GM19099 (cell line): ENCODE results near the gene EXPH5.

Experiments
- POLR2A ChIP-seq: IDR thresholded peaks from 3 replicates; pipeline ENCODE4 v1.6.1; 2011; ENCODE audit warnings: low read depth; ENCODE audit not compliant: insufficient read length; ENCODE audit errors: extremely low read depth

EXPH5 gene

GRCh38 chr11:108616549-108616948 lies 23.0 kb upstream of the EXPH5 start:
- TF ChIP-seq POLR2A: no peak

GRCh38 chr11:108614086-108614485 lies 20.5 kb upstream of the EXPH5 start:
- no peak for TF ChIP-seq POLR2A

GRCh38 chr11:108609682-108610081 lies 16.1 kb upstream of the EXPH5 start:
- TF ChIP-seq POLR2A: no peak

GRCh38 chr11:108608548-108608947 lies 15.0 kb upstream of the EXPH5 start:
- no peak for TF ChIP-seq POLR2A

GRCh38 chr11:108606495-108607160 lies 13.1 kb upstream of the EXPH5 start:
- TF ChIP-seq POLR2A: no peak

- TF ChIP-seq POLR2A: no peak
Observed at GRCh38 chr11:108606070-108606469, 12.5 kb upstream of the EXPH5 start.

GRCh38 chr11:108601150-108601549 lies 7.6 kb upstream of the EXPH5 start:
- no peak for TF ChIP-seq POLR2A

- no peak for TF ChIP-seq POLR2A
Observed at GRCh38 chr11:108599978-108600377, 6.4 kb upstream of the EXPH5 start.

GRCh38 chr11:108597736-108598355 lies 4.3 kb upstream of the EXPH5 start:
- TF ChIP-seq POLR2A: no peak

GRCh38 chr11:108596701-108597100 lies 3.1 kb upstream of the EXPH5 start:
- TF ChIP-seq POLR2A: no peak

- no peak for TF ChIP-seq POLR2A
Observed at GRCh38 chr11:108593923-108594434, 411 bp upstream of the EXPH5 start.

- no peak for TF ChIP-seq POLR2A
Observed at GRCh38 chr11:108592591-108593213, 866 bp downstream of the EXPH5 start.

- TF ChIP-seq POLR2A: no peak
Observed at GRCh38 chr11:108591893-108592292, 1.7 kb downstream of the EXPH5 start.

GRCh38 chr11:108589136-108589535 lies 4.4 kb downstream of the EXPH5 start:
- no peak for TF ChIP-seq POLR2A

GRCh38 chr11:108588287-108588686 lies 5.3 kb downstream of the EXPH5 start:
- TF ChIP-seq POLR2A: no peak

GRCh38 chr11:108587109-108587508 lies 6.5 kb downstream of the EXPH5 start:
- TF ChIP-seq POLR2A: no peak

- no peak for TF ChIP-seq POLR2A
Observed at GRCh38 chr11:108586600-108586999, 7.0 kb downstream of the EXPH5 start.

- TF ChIP-seq POLR2A: no peak
Observed at GRCh38 chr11:108584973-108585372, 8.6 kb downstream of the EXPH5 start.
